ENCODE data around the gene SCUBE1.

- TF ChIP-seq CTCF (conservative IDR thresholded peaks at IDR 0.05; ENCODE audit: low read length) (no peak), EZH2phosphoT487 (IDR thresholded peaks at IDR 0.05; ENCODE audit: borderline replicate concordance) (no peak)
Measured at GRCh38 chr22:43384863-43385262, 41.7 kb upstream of the SCUBE1 start.

All from Loucy (cell line).